ENCODE results near the gene OR6N2. TPM values are rescaled to one million over a fixed set of nuclear protein-coding genes. Genes with fewer than 3 reads are reported as not detected.

The OR6N2 gene
- total RNA-seq, 6 donors from 2014 or later = 0.10 to 0.26 TPM; not detected in 4

GRCh38 chr1:158801396-158801795, 20.4 kb upstream of the OR6N2 start:
- WGBS, 2 donors = 83 to 88% methylated on average over 1 of the region's 1 CpG
- Histone ChIP-seq H3K9me3 (no peaks in the 10 kb centered on the region), H3K27me3 (no peaks in the 10 kb centered on the region), H3K4me1 (no peaks in the 10 kb centered on the region), H3K4me3 (no peak overlapping the region), H3K27ac (peak overlapping the region; percentile 6 to 64 (median 54)), H3K36me3 (no peaks in the 10 kb centered on the region)
- no peak for TF ChIP-seq EP300 (IDR thresholded peaks at IDR 0.05)
- TF ChIP-seq CTCF (IDR thresholded peaks at IDR 0.05) = no peak
- no peak for TF ChIP-seq POLR2AphosphoS5 (IDR thresholded peaks at IDR 0.05)
- DNase-seq (no peak), ATAC-seq (ENCODE audit: low FRiP score in 2 of 2) (no peak)

GRCh38 chr1:158800526-158800925, 19.5 kb upstream of the OR6N2 start:
- Histone ChIP-seq H3K9me3 (no peaks in the 10 kb centered on the region), H3K4me3 (no peak overlapping the region), H3K27me3 (no peaks in the 10 kb centered on the region), H3K36me3 (no peaks in the 10 kb centered on the region), H3K4me1 (no peaks in the 10 kb centered on the region), H3K27ac (peak overlapping the region; percentile 13 to 64 (median 54))
- WGBS, 2 donors = 79 to 90% methylated on average over 2 of the region's 2 CpGs
- no peak for DNase-seq
- TF ChIP-seq EP300 (IDR thresholded peaks at IDR 0.05) (no peak), CTCF (IDR thresholded peaks at IDR 0.05) (no peak), POLR2AphosphoS5 (IDR thresholded peaks at IDR 0.05) (no peak), POLR2A (IDR thresholded peaks at IDR 0.05) (no peak)
- ATAC-seq (ENCODE audit: low FRiP score in 2 of 2) = no peak

GRCh38 chr1:158799689-158800088, 18.7 kb upstream of the OR6N2 start:
- Histone ChIP-seq H3K4me1 (no peaks in the 10 kb centered on the region), H3K27me3 (no peaks in the 10 kb centered on the region), H3K36me3 (no peaks in the 10 kb centered on the region), H3K4me3 (no peak overlapping the region), H3K9me3 (no peaks in the 10 kb centered on the region), H3K27ac (peak overlapping the region in 2 of 4 donors; percentile 58 to 64)
- ATAC-seq (ENCODE audit: low FRiP score in 2 of 2) (no peak), DNase-seq (no peak)
- WGBS, 2 donors = 85% methylated on average over 4 of the region's 4 CpGs
- TF ChIP-seq POLR2A (IDR thresholded peaks at IDR 0.05) = no peak
- no peak for TF ChIP-seq CTCF (IDR thresholded peaks at IDR 0.05)
- no peak for TF ChIP-seq POLR2AphosphoS5 (IDR thresholded peaks at IDR 0.05)
- TF ChIP-seq EP300 (IDR thresholded peaks at IDR 0.05) = no peak

- H3K4me3 ChIP-seq = no peak overlapping the region
- WGBS, 2 donors = 73 to 79% methylated on average over 3 of the region's 3 CpGs
- H3K9me3 ChIP-seq = no peaks in the 10 kb centered on the region
- no peak for ATAC-seq (ENCODE audit: low FRiP score in 2 of 2)
- H3K4me1 ChIP-seq = no peaks in the 10 kb centered on the region
- H3K36me3 ChIP-seq = no peaks in the 10 kb centered on the region
- DNase-seq = no peak
- TF ChIP-seq EP300 (IDR thresholded peaks at IDR 0.05) (no peak), POLR2A (IDR thresholded peaks at IDR 0.05) (no peak), CTCF (IDR thresholded peaks at IDR 0.05) (no peak), POLR2AphosphoS5 (IDR thresholded peaks at IDR 0.05) (no peak)
- H3K27me3 ChIP-seq = no peaks in the 10 kb centered on the region
- no peak overlapping the region for H3K27ac ChIP-seq
These were observed 17.5 kb upstream of the OR6N2 start for GRCh38 chr1:158798531-158798930.

GRCh38 chr1:158794247-158794646, 13.2 kb upstream of the OR6N2 start:
- no peak overlapping the region for H3K27ac ChIP-seq
- H3K4me1 ChIP-seq = no peaks in the 10 kb centered on the region
- no peaks in the 10 kb centered on the region for H3K9me3 ChIP-seq
- H3K27me3 ChIP-seq = no peaks in the 10 kb centered on the region
- no peak for DNase-seq
- H3K4me3 ChIP-seq = no peak overlapping the region
- 81 to 100% methylated on average over 1 to 6 of the region's 6 CpGs for WGBS, 2 donors
- TF ChIP-seq EP300 (IDR thresholded peaks at IDR 0.05) = no peak
- no peak for TF ChIP-seq POLR2A (IDR thresholded peaks at IDR 0.05)
- TF ChIP-seq POLR2AphosphoS5 (IDR thresholded peaks at IDR 0.05) = no peak
- TF ChIP-seq CTCF (IDR thresholded peaks at IDR 0.05) = no peak
- H3K36me3 ChIP-seq = no peaks in the 10 kb centered on the region
- ATAC-seq (ENCODE audit: low FRiP score in 2 of 2) = no peak

Data from upper lobe of left lung (tissue), 6 donors.